C4-2B (cell line): ENCODE results near the gene LAMA2.

Experiments used
- ZFX ChIP-seq: fragments of 450-650 bp; IDR thresholded peaks from 2 replicates; pipeline ENCODE4 v1.6.1; 2017
- TF ChIP-seq, protein P1 (sequence below): fragments of 450-650 bp; conservative IDR thresholded peaks from 2 replicates; pipeline ENCODE4 v1.5.1; 2017; ENCODE audit warnings: mild to moderate bottlenecking

DNA sequence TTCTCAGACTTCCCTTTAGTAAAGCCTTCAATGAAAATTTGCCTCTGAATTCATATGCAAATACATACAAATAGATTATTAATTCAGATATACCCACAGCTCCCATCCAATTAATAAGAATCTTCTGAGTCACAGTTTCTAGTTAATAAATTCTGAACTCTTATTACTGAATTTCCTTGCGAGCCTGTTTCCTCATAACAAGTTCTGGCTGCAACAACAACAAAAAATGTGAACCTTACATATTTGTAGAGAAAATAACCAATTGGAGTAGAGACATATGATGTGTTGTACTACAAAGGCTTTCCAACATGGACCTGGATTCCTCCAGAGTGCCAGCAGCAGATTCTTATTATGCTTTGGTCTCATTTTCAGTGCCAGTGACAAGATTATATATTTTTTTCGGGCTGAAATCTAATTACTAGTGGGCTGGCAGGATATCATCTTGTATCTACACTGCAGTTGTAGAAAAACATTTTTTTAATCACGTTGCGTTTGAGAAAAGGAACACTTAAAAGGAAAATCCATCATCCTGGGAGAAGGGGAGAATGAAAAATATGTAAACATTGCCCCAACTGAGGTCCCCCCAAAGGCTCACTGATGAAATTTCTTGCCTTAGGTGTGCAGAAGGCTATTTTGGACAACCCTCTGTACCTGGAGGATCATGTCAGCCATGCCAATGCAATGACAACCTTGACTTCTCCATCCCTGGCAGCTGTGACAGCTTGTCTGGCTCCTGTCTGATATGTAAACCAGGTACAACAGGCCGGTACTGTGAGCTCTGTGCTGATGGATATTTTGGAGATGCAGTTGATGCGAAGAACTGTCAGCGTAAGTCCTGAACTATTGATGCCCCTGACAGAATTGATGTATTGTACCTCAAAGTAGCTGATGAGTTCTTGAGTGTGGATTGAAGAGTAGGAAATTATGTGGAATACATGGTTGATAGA lies 404.6 kb downstream of the LAMA2 start:
- TF ChIP-seq, protein P1, sequence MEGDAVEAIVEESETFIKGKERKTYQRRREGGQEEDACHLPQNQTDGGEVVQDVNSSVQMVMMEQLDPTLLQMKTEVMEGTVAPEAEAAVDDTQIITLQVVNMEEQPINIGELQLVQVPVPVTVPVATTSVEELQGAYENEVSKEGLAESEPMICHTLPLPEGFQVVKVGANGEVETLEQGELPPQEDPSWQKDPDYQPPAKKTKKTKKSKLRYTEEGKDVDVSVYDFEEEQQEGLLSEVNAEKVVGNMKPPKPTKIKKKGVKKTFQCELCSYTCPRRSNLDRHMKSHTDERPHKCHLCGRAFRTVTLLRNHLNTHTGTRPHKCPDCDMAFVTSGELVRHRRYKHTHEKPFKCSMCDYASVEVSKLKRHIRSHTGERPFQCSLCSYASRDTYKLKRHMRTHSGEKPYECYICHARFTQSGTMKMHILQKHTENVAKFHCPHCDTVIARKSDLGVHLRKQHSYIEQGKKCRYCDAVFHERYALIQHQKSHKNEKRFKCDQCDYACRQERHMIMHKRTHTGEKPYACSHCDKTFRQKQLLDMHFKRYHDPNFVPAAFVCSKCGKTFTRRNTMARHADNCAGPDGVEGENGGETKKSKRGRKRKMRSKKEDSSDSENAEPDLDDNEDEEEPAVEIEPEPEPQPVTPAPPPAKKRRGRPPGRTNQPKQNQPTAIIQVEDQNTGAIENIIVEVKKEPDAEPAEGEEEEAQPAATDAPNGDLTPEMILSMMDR, result no peak
- no peak for TF ChIP-seq ZFX
